ENCODE data around the gene NAGS. TPM values are rescaled to one million over a fixed set of nuclear protein-coding genes. Genes with fewer than 3 reads are reported as not detected.

The NAGS gene
- total RNA-seq, 4 donors from 2014 or later, result 0.94 to 1.5 (median 1.3) TPM; not detected in 1

- TF ChIP-seq CTCF (IDR thresholded peaks at IDR 0.05; ENCODE audit: low read depth), result no peak
Measured at GRCh38 chr17:44024853-44025252, 20.4 kb downstream of the NAGS start.

GRCh38 chr17:44029736-44030135 is 25.3 kb downstream of the NAGS start:
- no peak for TF ChIP-seq CTCF (IDR thresholded peaks at IDR 0.05; ENCODE audit: low read depth)

GRCh38 chr17:44030482-44030881 is 26.1 kb downstream of the NAGS start:
- TF ChIP-seq CTCF (IDR thresholded peaks at IDR 0.05; ENCODE audit: low read depth), result no peak

GRCh38 chr17:44033861-44034408 is 29.5 kb downstream of the NAGS start:
- TF ChIP-seq CTCF (IDR thresholded peaks at IDR 0.05; ENCODE audit: low read depth), result no peak

GRCh38 chr17:44037471-44037870 is 33.0 kb downstream of the NAGS start:
- TF ChIP-seq CTCF (IDR thresholded peaks at IDR 0.05; ENCODE audit: low read depth), result no peak

GRCh38 chr17:44038604-44039011 is 34.2 kb downstream of the NAGS start:
- TF ChIP-seq CTCF (IDR thresholded peaks at IDR 0.05; ENCODE audit: low read depth), result no peak

GRCh38 chr17:44039829-44040635 is 35.6 kb downstream of the NAGS start:
- TF ChIP-seq CTCF (IDR thresholded peaks at IDR 0.05; ENCODE audit: low read depth), result no peak
